Dermis blood vessel endothelial cell (primary cell): ENCODE results near the gene PPP1R26. TPM values are rescaled to one million over a fixed set of nuclear protein-coding genes. Genes with fewer than 3 reads are reported as not detected.
"Not testable (repeated sequence)": the region's sequence is repeated elsewhere in the genome, so short reads cannot be mapped to it uniquely, and the experiment has no call there.

Experiments used
- DNase-seq: peaks from one replicate; pipeline ENCODE4 v3.0.0; 2010
- total RNA-seq: library from RNA; depleted of rRNA; stranded (reverse); fragments of >200 nt; gene quantifications from 2 replicates; pipeline ENCODE4 v1.2.3, GENCODE V29; 2014

The PPP1R26 gene
- total RNA-seq, 1 donor from 2014 or later, result 20.8 TPM

DNA sequence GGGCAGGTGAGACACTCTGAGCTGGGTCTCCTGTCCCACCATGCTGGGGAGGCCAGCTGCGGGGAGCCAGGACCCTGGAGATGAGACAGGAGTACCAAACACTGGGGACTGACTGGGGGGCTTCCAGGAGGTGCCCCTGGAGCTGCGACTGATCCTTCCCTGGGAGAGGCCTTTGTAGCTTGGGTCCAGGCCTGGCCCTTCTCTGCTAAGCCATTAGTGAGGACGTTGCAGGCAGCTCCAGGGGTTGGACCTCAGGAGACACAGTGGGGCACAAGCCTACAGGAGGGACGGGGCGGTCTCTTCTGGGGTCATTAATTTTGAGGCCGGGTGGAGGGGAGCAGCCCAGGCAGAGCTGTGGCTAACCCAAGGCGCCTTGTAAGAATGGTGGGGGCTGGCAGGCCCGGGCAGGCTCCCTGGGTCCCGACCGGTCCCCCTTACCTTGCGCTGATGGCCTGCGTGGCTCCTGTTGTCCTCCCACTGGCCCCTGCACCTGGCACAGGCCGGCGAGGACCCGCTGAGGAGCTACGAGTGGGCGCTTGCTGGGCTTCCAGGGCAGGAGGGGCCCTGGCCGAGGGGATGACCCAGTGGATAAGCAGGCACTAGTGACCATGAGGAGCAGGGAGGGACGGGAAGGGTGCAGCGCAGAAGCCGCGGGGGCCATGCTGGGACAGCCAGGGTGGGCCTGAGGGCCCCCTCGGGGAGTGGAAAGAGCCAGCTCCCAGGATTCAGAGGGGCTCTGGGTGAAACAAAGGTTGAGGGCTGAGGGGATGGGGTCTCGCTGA is 26.0 kb downstream of the PPP1R26 start:
- no peak for DNase-seq

DNA sequence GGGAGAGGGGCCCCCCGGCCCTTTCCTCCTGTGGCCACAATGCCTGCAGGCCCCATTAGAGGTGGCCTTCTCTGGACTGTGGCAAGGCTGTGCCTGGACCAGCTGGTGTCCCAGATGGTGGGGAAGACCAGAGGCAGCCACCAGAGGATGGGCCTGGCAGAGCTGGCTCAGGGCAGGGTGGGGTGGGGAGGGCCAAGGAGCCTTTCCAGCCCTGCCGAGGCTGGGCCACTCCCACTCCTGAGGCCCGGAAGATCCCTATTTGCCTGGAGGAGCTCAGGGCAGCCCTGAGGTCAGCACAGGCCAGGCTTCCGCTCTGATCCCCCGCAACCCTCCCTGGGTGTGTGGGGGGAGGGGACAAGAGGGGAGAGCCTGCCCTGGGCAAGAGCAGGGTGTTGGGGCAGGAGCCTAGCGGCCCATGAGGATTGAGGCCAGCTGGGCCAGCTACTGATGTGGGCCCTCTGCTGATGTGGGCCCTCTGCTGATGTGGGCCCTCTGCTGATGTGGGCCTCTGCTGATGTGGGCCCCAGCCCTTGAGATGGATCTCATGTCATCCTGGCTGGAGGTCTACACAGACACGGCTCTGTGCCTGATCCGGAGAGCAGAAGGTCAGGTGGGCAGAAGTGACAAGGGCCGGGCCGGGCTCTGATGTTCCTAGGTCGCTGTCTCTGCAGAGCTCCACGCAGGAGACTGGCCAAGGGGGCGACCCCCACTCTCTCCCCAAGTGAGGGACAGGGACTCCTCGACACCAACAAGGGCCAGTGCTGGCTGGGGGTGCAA is 26.9 kb downstream of the PPP1R26 start:
- DNase-seq, result no peak

DNA sequence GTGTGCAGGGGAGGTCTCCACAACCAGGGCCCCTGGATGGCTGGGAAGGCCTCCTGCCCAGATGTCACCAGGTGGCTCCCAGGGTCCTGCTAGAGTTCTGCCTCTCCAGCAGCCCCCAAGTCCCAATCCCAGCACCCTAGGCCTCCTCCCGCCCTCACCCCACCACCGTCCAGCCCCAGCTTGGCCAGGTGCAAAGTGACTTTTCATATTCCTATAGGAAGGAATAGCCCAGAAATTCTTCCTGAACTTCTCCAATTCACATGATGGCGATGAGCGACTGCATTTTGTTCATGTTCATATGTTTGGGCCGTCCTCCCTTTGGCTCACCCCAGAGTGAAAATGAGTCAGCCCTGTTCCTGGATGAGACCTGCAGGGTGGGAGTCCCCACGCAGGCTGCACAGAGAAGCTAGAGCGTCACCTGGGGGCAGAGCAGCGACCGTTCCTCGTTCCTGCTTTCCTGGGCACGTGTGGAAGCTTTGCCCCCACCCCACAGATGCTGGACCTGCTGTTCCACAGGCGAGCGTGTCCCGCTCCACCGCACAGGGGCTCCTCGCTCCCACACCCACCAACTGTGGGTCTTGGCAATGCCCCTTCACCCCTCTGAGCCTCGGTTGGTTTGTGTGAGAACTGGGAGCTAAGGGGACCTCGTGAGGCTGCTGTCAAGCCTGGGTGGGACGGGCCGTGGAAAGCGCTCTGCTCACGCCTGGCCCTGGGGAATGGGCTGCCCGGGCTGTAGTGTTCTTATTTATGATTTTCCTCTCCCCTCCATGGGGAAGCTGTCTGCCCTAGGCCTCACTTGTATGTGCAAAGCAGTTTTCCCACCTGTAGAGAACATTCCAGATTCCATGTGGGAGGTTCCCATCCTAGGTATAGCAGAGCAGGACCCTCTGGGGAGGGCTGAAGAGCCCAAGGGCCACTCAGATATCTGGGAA is 27.8 kb downstream of the PPP1R26 start:
- no peak for DNase-seq

DNA sequence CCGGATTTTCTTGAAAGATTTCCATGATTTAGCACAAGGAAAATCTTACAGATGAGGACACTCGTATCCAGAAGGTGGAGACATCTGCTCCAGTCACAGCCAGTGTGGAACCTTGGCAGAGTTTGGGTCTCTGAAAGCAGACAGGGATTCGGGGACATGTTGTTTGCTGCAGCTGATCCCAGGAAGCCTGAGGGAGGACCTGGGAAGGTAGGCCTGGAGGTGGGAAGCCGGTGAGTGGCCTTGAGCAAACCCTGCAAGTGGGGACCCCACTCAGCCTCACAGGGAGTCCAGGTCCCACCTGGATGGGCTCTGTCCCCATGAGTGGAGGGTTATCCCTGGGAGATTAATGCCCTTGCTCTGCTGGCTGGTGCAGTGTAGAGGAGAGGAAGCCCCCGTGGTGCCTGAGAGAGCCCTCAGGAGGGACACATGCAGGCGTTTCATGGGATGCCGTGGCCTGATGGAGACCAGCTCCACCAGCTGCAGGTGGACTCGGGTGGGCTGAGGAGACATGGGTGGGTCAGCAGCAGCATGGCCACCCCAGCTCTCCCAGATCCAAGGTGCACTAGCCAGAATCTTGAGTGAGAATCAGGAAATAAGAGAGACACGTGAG is 28.7 kb downstream of the PPP1R26 start:
- no peak for DNase-seq

DNA sequence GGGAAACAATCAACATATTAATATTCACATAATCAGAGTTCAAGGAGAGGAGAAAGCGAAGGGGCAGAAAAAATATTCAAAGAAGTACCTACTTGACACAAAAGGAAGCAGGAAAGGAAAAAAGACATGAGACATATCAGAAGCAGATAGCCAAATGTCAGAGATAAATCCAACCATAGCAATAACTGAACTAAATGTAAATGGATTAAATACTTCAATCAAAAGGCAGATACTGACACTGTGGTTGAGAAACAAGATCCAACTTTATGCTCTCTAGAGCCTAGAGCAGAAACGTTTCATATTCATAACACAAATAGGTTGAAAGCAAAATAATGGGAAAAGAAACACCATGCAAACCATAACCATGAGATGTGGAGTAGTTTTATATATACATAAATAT is 29.9 kb downstream of the PPP1R26 start:
- DNase-seq, result no peak

DNA sequence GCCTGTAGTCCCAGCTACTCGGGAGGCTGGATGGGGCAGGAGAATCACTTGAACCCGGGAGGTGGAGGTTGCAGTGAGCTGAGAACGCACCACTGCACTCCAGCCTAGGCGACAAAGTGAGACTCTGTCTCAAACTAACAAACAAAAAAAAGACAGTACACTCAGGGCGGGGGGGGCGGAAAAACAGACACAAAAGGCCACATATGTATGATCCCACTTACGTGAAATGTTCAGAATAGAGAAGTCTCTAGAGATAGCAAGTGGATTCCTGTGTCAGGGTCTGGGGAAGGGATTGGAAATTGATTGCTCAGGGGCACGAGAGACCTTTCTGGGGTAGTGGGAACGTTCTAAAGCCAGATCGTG is 32.6 kb downstream of the PPP1R26 start:
- no peak for DNase-seq

DNA sequence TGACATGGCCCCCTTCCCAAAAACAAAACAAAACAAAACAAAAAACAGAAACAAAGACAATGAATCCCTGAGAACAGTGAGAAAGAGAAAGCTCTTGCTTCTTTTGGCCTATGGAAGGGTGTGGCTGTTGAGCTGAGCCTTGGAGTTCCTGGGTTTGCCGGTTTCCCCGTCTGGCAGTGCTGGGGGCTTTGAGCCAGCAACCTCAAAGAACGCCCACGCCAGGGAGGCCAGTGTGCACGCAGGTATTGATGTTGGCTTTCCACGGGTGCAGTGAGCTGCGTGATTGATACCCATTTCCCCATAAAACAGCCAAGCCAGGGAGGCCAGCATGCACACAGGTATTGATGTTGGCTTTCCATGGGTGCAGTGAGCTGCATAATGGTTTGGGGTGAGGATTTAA is 33.3 kb downstream of the PPP1R26 start:
- DNase-seq, result no peak

DNA sequence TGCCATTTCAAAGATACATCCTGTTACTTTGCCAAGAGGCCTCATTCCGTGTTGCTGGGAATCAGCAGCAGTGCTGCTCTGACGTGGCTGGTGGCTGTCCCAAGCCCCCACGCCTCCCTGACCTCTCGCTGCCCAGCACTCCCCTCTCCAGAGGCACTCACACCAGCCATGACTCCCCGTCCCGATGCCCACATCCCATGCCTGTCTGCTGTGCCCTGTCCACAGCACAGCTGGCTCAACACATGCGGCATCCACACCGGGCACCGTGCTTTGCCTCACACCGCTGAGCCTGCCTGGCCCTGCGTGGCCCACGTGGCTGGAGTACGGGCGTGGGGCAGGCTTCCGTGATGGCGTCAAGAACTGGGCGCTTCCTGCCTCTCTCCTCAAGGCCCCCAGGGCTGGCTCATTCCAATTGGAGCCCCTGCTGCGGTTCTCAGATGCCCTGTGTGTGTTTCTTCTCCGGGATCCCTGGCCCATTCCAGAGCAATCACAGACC is 33.8 kb downstream of the PPP1R26 start:
- no peak for DNase-seq

DNA sequence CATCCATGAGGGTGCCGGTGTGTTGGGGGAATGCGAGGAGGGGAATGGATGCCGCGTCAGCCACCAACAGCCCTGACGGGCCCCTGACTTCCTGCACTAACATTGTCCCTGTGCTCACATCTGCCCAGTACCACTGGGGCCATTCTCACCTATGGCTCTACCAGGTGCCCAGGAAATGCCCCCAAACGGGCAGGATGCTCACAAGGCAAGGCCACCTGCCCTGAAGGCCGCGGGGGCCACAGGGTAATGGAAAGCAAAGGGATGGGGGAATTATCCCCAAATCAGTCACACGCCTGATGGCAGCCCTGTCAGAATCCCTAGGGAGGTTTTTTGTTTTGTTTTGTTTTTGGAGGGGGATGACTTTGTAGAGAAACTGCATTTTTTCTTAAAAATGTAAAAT is 34.3 kb downstream of the PPP1R26 start:
- not testable (repeated sequence) for DNase-seq

DNA sequence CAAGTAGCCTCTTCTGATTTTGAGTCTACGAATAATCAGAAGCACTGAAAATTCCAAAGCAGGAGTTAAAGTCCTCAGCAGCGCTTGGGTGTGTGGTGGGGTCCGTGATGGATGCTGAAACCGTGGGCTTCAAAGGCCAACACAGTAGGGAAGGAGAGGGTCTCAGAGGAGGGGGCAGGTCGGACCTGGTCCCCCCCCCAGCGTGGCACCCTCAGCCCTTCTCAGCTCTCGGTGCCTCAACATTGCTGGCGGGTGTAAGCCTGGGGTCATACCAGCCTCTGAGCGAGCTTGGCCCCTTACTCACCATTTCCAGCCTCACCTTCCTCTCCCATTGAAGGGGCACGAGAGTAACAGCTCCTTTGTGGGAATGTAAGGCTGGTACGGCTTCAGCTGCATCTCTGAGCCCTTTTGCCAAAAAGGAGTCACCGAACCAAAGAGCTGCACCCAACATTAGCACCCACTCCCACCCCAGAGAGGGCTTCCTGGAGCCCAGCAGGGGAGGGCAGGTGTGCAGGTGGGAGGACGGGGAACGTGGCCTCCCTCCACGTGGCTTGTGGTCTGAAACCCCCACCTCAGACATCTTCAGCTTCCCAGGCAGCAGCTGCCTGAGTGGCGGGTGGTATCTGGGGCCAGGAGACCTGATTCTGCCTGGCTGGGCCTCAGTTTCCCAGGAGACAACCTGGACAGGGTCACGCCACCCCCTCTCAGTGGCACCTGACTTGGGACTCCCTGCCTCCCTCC is 34.9 kb downstream of the PPP1R26 start:
- DNase-seq, result no peak

DNA sequence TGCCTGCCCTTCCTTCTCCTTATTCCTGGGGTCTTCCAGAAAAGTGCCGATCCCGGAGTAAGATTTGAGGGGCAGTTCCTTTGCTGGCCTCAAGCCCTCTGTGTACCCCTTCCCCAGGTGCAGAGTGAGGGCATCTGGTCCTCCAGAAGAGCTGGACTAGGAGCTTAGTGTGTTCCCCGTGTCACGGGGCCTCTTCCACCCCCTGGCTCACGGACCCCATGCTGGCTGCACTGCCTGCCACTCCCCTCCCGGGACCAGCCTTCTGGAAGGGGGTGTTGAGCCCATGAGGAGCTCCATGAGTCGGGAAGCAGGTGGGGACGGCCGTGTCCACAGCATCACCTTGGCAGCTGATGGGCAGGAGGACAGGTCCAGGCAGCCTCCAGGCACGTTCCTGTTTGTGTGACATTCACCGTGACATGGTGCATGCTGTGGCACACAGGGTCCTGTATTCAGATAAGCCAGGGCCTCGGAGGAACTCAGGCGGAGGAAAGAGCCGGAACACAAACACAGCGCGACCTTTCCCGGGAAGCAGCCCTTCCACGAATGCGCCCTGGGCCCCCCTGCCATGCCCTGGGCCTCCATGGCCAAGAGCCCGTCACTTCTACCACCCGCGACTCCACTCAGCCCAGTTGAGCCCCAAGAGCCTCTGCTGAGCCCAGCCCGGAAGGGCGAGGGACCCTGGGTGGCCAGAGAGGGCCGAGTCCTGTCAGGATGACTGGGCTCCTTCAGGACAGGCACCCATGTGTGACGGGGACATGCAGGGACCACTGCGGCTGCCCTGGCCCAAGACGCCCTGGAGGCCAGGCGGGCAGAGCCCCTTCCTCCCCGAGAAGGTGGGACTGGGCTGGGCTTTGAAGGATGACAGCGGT is 35.7 kb downstream of the PPP1R26 start:
- no peak for DNase-seq

DNA sequence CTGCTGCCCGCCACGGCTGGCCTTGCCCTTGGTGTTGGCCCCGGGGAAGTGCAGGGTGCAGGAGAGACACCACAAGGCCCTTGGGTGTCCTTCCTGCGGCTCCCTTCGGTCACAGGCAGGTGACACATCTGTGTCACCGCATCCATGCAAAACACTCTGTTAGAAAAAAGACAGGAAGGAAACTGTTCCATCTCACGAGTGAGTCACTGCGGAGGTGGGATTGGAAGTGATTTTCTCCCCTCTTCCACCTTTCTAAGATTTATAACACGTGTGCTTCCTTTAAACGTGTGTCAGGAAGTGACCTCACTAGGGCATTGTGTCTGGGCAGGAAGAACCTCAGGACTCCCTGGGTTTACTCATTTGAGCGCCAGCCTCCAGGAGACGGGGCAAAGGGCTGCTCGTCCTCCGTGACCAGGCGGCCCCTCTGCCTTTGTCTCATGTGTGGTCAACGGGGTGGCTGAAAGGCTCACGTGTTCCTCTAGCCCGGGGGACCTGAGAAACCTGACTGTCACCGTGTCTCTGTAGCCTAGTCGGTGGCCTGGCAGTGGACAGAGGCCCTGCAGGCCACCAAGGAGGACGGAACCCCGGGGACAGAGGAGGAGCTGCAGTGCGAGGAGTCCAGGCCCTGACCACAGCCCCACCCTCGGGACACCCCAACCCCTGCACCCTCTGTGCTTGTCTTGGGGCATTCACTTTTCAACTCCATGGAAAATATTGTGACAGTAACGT is 36.7 kb downstream of the PPP1R26 start:
- peak; percentile 87 for DNase-seq

DNA sequence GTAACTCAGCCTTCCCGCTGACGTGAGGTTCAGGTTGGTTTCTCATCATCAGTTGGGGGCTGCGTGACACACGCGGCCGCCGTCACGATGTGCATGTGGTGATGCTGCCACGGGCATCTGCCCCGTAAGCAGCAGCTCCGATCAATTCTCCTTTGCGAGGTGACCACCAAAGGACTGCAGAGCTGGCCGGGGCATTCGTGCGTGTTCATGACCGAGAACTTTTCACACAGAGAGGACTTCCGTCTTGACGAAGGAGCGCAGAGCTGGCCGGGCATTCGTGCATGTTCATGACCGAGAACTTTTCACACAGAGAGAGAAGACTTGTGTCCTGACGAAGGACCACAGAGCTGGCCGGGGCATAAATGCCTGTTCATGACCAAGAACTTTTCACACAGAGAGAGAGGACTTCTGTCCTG is 37.8 kb downstream of the PPP1R26 start:
- DNase-seq, result no peak

DNA sequence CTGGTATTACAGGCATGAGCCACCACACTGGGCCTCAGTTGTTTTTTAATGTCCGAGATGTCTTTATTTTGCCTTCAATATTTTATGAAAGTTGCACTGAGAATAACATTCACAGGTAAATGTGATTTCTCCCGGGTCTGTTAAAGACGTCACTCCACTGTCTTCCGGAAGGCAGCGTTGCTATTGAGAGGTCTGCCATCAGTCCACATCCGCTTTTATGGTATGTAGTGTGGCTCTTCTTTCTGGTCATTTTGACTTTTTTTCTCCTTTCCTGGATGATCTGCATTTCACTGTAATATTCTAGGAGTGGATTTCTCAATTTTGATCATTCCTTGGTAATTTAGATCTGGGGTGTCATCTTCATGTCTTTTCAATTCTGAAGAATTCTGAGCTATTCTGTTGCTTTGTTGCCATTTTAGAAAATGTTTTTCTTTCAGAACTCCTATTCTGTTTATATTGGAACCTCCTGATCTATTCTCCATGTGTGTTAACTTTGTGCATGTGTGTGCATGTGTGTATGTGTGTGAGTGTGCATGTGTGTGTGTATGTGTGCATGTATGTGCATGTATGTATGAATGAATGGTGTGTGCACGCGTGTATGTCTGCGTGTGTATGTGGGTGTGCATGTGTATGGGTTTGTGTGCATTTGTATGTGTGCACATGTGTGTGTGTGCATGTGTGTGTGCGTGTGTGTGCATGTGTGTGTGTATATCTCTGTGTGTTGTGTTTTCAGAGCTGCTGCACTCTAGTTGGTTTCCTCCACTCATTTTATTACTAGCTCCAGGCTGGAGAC is 39.8 kb downstream of the PPP1R26 start:
- DNase-seq, result no peak

DNA sequence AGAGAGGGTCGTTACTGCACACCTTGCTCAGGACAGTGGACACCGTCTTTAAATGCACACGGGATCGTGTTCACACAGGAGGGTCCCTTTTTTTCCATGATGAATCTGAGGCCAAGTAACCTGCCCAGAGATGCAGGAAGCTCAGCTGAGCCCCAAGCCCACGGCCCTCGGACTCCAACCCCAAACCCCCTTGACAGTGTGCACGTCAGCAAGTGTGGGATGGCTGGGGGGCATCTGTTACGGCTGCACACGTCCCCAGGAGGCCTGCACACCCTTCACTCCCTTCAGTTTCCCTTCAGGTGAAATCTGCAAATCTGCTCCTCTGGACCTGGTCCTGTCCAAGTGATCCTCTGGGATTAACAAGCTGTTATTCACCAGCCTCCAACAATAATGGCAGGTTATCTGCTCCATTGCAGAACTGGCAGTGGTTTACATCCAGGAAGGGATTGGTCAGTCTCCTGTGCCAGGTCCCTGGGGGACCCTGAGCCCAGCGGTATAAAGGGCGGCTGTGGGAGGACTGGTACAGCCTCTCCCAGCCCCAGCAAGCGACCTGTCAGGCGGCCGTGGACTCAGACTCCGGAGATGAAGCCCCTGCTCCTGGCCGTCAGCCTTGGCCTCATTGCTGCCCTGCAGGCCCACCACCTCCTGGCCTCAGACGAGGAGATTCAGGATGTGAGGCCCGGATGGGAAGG is 41.5 kb downstream of the PPP1R26 start, which contains the start of gene LCN1:
Gene LCN1, plus strand, starts transcription at position 525 of the 692 bp plus-strand sequence. Its CDS starts 58 bp downstream, at position 583.
- DNase-seq, result no peak

DNA sequence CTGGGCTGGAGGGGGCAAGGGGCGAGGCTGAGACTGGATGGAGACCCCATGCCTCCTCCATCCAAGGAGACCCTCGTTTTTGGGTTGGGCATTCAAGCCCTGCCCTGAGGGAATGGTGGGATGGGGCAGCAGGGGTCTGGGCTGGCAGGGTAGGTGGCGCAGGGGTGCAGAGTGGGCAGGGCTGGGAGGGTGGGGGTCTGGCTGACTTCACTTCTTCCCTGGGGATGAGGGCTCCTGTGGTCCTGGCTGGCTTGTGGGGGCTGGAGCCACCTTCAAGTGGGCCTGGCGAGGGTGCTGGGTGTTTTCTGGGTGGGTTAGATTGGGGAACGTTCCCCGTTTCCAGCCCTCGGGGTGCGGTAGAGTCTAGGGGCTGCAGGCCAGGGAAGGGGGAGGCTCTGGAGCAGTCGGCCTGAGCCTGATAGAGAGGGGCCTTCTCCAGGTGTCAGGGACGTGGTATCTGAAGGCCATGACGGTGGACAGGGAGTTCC is 42.1 kb downstream of the PPP1R26 start:
- no peak for DNase-seq

DNA sequence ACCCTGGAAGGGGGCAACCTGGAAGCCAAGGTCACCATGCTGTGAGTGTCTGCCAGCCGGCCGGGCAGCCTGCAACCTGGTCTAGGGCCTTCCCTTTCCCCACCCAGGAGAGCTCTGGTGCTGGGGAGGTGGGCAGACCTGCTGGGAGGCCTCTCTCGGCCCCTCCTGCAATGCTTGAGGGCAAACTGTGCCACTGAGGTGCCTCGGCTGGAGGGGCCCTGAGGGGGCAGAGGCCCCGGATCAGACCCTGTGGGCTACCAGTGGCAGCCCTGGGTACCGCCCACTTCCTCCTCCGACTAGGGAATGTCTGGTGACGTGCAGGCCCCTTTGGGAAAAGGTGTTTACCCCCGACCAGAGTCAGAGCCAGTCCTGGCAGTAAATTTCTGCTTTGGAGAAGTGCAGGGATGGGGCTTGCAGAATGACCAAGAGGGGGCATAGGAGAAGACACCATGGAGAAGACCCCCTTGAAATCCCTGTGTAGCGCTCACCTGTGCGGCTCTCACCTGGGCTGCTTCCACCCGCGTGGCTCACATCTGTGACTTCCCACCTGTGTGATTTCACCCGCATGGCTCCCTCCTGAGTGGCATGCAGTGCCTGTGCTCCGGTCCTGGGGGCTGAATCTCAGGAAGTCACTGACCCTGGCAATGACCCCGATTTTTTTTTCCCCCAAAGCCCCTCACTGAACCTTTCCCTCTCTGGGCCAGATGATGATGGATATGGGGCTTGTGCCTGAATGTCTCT is 42.7 kb downstream of the PPP1R26 start:
- DNase-seq, result no peak
